Activated T-helper 1 cell treated with anti-CD3 and anti-CD28 coated beads, Interleukin-12 subunit alpha, Interleukin-12 subunit beta, Interleukin-2, Interleukin-4 antibody, amounts not matched to agents 30 ng/mL and 10 ng/mL and 1 ng/mL, durations not matched to agents 14 hours and 24 hours and 36 hours (primary cell): ENCODE measurements around the gene DMD. TPM values are rescaled to one million over a fixed set of nuclear protein-coding genes. Genes with fewer than 3 reads are reported as not detected.

Source experiments
- DNase-seq: peaks from one replicate; pipeline ENCODE4 v3.0.0; 2021; ENCODE audit warnings: low spot score
- H3K27ac Mint-ChIP-seq: one replicate; pipeline ENCODE4 v1.8.0; 2021; ENCODE audit warnings: mild to moderate bottlenecking, mixed read lengths
- H3K27me3 Mint-ChIP-seq: one replicate; pipeline ENCODE4 v1.8.0; 2022; ENCODE audit warnings: mild to moderate bottlenecking, moderate library complexity, mixed read lengths; ENCODE audit not compliant: insufficient read depth
- H3K36me3 Mint-ChIP-seq: one replicate; pipeline ENCODE4 v1.8.0; 2021; ENCODE audit warnings: low read depth, mixed read lengths
- H3K4me1 Mint-ChIP-seq: one replicate; pipeline ENCODE4 v1.8.0; 2021; ENCODE audit warnings: low read depth, mixed read lengths
- H3K4me3 Mint-ChIP-seq: one replicate; pipeline ENCODE4 v1.8.0; 2021; ENCODE audit warnings: mild to moderate bottlenecking, moderate library complexity, mixed read lengths
- H3K9me3 Mint-ChIP-seq: one replicate; pipeline ENCODE4 v1.8.0; 2021; ENCODE audit warnings: mixed read lengths
- intact Hi-C: fragments of 100-400 bp; cut with micrococcal nuclease; formaldehyde crosslinking; loops from one replicate; pipeline ENCODE4 v1.15.1; 2024
- total RNA-seq: library from RNA; stranded (reverse); gene quantifications from 2 replicates; pipeline ENCODE4 v1.2.3, GENCODE V29; 2022

The DMD gene
- total RNA-seq, 1 donor from 2014 or later: 12.8 TPM

DNA sequence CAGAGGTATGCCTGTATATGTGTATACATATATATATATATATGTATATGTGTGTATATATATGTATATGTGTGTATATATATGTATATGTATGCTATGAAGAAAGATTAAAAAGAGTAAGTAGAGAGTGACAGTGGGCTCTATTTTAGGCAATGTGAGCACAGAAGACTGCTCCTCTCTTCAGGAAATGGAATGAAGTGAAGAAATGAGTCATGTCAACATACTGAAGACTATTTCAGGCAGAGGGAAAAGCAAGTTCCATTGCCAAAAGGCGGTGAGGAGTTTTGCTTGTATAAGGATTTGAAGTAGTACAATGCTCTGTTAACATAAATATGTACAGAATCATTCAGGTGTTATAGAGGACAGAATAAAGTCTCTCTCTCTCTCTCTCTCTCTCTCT is 1366.3 kb downstream of the DMD start:
- Mint-ChIP-seq H3K27me3 (no peaks in the 10 kb centered on the region), H3K27ac (no peak overlapping the region), H3K4me3 (no peak overlapping the region), H3K9me3 (no peaks in the 10 kb centered on the region), H3K4me1 (no peaks in the 10 kb centered on the region), H3K36me3 (no peaks in the 10 kb centered on the region)
- intact Hi-C loops: no loop called here
- DNase-seq: no peak

DNA sequence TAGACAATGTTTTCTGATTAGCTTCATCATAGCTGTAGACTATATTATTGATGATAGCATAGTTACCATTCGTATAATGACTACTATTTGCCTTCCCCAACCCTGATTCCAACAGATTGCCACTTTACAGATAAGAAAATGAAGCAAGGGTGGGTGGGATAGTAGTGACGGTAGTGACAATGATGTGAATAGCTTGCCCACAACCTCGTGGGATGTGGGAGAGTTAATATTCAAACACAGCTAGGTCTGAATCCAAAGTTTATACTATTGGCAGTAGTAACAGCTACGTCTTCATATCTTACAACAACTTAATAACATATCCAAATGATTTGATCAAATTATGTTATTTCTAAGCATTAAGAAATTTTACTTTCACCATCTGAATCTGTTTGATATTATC is 1372.7 kb downstream of the DMD start:
- Mint-ChIP-seq H3K4me1 (no peaks in the 10 kb centered on the region), H3K36me3 (no peaks in the 10 kb centered on the region), H3K4me3 (no peak overlapping the region), H3K9me3 (no peaks in the 10 kb centered on the region), H3K27ac (no peak overlapping the region), H3K27me3 (no peaks in the 10 kb centered on the region)
- intact Hi-C loops: no loop called here
- no peak for DNase-seq

DNA sequence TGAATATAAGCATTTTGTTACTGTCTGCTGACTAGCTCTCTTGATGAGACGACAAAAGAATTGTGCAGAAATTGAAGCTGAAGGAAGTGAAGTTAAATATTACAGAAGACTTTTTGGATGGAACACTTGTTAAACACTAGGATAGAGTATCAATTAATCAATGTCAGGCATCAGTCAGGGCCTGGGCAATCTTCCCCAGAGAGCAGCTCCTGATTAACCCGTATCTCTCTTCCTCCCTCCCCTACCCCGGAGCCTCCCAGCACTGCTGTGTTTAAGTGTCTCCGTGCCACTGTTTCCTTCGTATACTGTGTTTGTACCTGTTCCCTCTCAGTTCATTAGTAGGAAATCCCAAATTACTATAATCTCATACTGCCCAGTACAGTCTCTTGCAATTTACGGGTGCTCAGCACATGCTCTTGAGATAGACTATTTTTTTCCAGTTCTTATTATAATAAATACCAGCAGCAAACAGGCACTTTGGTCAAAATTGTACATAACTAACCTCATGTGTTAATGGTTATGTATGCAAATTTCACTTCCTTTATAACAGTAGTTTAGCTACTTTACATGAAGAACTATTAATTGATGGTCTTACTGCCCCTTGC is 1373.8 kb downstream of the DMD start:
- DNase-seq: no peak
- H3K27me3 Mint-ChIP-seq: no peaks in the 10 kb centered on the region
- intact Hi-C loops: no loop called here
- H3K27ac Mint-ChIP-seq: no peak overlapping the region
- no peaks in the 10 kb centered on the region for H3K4me1 Mint-ChIP-seq
- H3K36me3 Mint-ChIP-seq: no peaks in the 10 kb centered on the region
- no peaks in the 10 kb centered on the region for H3K9me3 Mint-ChIP-seq
- no peak overlapping the region for H3K4me3 Mint-ChIP-seq

- H3K9me3 Mint-ChIP-seq: no peaks in the 10 kb centered on the region
- H3K4me3 Mint-ChIP-seq: no peak overlapping the region
- DNase-seq: no peak
- H3K4me1 Mint-ChIP-seq: no peaks in the 10 kb centered on the region
- no peaks in the 10 kb centered on the region for H3K36me3 Mint-ChIP-seq
- H3K27me3 Mint-ChIP-seq: no peaks in the 10 kb centered on the region
- no peak overlapping the region for H3K27ac Mint-ChIP-seq
- intact Hi-C loops: no loop called here
Measured at GRCh38 chrX:31836479-31836878, 1374.9 kb downstream of the DMD start.

DNA sequence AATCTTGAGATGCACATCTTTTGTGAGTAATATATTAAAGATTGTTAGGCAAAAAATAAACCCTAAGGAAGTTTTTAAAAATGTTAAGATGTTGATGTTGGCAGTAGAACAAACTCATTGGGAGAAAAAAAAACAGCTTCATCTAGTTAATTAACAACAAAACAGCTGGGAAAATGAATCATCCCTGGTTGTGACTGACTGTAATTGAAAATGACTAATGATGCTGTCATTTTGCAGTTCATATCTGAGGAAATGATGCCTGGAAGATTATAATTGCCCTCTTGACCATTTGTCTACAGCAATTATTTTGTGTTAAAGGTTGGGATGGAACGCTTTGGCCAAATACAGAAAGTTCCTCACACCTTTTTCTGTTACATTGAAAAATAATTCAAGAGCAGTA is 1379.1 kb downstream of the DMD start:
- intact Hi-C loops: no loop called here
- no peaks in the 10 kb centered on the region for H3K36me3 Mint-ChIP-seq
- H3K4me3 Mint-ChIP-seq: no peak overlapping the region
- DNase-seq: no peak
- no peaks in the 10 kb centered on the region for H3K27me3 Mint-ChIP-seq
- H3K4me1 Mint-ChIP-seq: no peaks in the 10 kb centered on the region
- H3K9me3 Mint-ChIP-seq: no peaks in the 10 kb centered on the region
- no peak overlapping the region for H3K27ac Mint-ChIP-seq

DNA sequence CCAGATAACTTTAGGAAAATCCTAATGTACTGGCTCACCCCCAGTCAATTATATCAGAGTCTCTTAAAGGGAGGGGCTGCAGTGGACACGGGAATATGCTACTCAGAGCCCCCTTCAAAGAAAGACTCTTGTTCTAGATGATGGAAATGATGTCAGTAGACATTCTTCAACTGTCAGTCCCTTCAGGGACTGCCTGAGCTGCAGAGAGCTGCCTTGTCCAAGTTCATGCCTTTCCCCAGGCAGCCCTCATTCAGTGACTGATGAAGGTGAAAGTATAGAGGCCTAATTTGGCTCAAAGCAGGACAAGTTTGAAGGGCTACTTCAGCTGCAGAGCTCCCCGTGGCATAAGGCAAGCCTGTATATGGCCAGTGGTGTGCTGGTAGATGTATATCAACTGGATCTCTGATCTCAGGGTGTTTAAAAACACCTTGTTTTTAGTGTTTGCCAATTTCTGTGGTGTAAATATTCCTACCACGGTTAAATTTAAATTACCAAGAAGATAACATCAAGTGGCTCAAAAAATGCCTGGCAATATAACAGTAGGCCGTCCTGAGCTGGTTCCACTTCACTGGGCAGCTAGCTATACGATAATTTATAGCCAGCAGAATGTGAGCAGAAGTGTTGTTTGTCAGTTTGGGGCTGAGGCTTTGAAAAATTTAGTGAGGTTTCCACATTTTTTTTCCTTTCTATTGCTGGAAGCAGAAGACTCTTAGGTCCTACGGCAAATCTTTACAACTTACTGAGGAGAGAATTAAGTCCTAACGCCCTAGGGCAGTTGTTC is 1390.7 kb downstream of the DMD start:
- no peaks in the 10 kb centered on the region for H3K9me3 Mint-ChIP-seq

GRCh38 chrX:31819455-31819854 is 1391.9 kb downstream of the DMD start:
- intact Hi-C loops: no loop called here
- H3K4me3 Mint-ChIP-seq: no peak overlapping the region
- no peaks in the 10 kb centered on the region for H3K4me1 Mint-ChIP-seq
- no peaks in the 10 kb centered on the region for H3K27me3 Mint-ChIP-seq
- no peaks in the 10 kb centered on the region for H3K9me3 Mint-ChIP-seq
- H3K36me3 Mint-ChIP-seq: no peaks in the 10 kb centered on the region
- H3K27ac Mint-ChIP-seq: no peak overlapping the region
- DNase-seq: no peak

More for the DNA sequence above, 1390.7 kb downstream of the DMD start:
- Mint-ChIP-seq H3K27me3 (no peaks in the 10 kb centered on the region), H3K4me3 (no peak overlapping the region), H3K4me1 (no peaks in the 10 kb centered on the region), H3K36me3 (no peaks in the 10 kb centered on the region), H3K27ac (no peak overlapping the region)
- intact Hi-C loops: no loop called here
- no peak for DNase-seq

GRCh38 chrX:31811106-31811505 is 1400.2 kb downstream of the DMD start:
- Mint-ChIP-seq H3K4me3 (no peak overlapping the region), H3K27me3 (no peaks in the 10 kb centered on the region), H3K27ac (no peak overlapping the region), H3K4me1 (no peaks in the 10 kb centered on the region), H3K36me3 (no peaks in the 10 kb centered on the region), H3K9me3 (no peaks in the 10 kb centered on the region)
- intact Hi-C loops: no loop called here
- DNase-seq: no peak

GRCh38 chrX:31808357-31808756 is 1403.0 kb downstream of the DMD start:
- Mint-ChIP-seq H3K4me3 (no peak overlapping the region), H3K27me3 (no peaks in the 10 kb centered on the region), H3K27ac (no peak overlapping the region), H3K9me3 (no peaks in the 10 kb centered on the region), H3K36me3 (no peaks in the 10 kb centered on the region), H3K4me1 (no peaks in the 10 kb centered on the region)
- intact Hi-C loops: no loop called here
- no peak for DNase-seq

DNA sequence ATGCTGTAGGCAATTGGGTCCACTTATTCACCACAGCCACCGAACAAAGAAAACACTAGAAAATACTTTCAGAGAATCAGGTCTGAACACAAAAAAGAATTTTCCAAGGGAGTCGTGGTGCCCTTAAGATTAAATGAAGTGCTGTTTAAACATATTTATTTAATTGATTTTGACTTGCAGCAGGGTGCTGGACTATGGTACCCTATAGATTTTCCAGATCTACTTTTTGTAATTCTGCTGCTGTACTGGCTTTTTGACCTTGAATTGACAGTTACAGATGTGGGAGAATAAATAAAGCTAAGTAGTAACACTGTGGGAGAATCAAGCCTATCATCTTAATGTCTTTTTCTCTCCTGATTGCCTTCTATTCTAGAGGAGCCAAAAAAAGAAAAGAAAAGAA is 1404.2 kb downstream of the DMD start:
- no peaks in the 10 kb centered on the region for H3K27me3 Mint-ChIP-seq
- no peak for DNase-seq
- no peak overlapping the region for H3K27ac Mint-ChIP-seq
- H3K9me3 Mint-ChIP-seq: no peaks in the 10 kb centered on the region
- intact Hi-C loops: no loop called here
- no peaks in the 10 kb centered on the region for H3K4me1 Mint-ChIP-seq
- no peaks in the 10 kb centered on the region for H3K36me3 Mint-ChIP-seq
- no peak overlapping the region for H3K4me3 Mint-ChIP-seq

DNA sequence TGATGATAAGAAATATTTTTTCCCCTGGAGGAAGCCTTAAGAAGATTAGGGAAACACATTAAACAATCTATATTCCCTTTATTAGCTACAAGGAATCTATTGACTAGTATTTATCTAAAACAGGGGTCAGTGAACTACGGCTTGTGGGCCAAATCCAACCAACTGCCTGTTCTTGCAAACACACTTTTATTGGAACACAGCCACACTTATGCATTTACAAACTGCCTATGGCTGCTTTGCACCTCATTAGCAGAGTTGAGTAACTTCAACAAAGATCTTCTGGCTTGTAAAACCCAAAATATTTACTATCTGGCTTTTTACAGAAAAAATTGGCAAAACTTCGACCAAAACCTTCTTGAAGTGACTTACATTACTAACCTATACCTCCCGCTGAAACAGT is 1405.6 kb downstream of the DMD start:
- DNase-seq: no peak
- Mint-ChIP-seq H3K4me1 (no peaks in the 10 kb centered on the region), H3K9me3 (no peaks in the 10 kb centered on the region), H3K27me3 (no peaks in the 10 kb centered on the region), H3K27ac (no peak overlapping the region), H3K4me3 (no peak overlapping the region), H3K36me3 (no peaks in the 10 kb centered on the region)
- intact Hi-C loops: no loop called here

DNA sequence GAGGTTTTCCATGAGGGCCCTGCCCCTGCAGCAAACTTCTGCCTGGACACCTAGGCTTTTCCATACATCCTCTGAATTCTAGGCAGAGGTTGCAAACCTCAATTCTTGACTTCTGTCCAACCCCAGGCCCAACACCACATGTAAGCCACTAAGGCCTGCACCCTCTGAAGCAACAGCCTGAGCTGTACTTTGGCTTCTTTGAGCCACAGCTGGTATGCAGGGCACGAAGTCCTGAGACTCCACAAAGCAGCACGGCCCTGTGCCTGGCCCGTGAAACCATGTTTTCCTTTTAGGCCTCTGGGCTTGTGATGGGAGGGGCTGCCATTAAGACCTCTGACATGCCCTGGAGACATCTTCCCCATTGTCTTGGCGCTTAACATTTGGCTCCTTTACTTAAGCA is 1411.1 kb downstream of the DMD start:
- H3K36me3 Mint-ChIP-seq: no peaks in the 10 kb centered on the region
- no peaks in the 10 kb centered on the region for H3K27me3 Mint-ChIP-seq

GRCh38 chrX:31796624-31797023 is 1414.7 kb downstream of the DMD start:
- Mint-ChIP-seq H3K4me3 (no peak overlapping the region), H3K27ac (no peak overlapping the region), H3K9me3 (no peaks in the 10 kb centered on the region), H3K36me3 (no peaks in the 10 kb centered on the region), H3K27me3 (no peaks in the 10 kb centered on the region), H3K4me1 (no peaks in the 10 kb centered on the region)
- DNase-seq: no peak
- intact Hi-C loops: no loop called here

More for the DNA sequence above, 1411.1 kb downstream of the DMD start:
- intact Hi-C loops: no loop called here
- DNase-seq: no peak
- no peak overlapping the region for H3K27ac Mint-ChIP-seq
- no peak overlapping the region for H3K4me3 Mint-ChIP-seq
- no peaks in the 10 kb centered on the region for H3K9me3 Mint-ChIP-seq
- H3K4me1 Mint-ChIP-seq: no peaks in the 10 kb centered on the region

DNA sequence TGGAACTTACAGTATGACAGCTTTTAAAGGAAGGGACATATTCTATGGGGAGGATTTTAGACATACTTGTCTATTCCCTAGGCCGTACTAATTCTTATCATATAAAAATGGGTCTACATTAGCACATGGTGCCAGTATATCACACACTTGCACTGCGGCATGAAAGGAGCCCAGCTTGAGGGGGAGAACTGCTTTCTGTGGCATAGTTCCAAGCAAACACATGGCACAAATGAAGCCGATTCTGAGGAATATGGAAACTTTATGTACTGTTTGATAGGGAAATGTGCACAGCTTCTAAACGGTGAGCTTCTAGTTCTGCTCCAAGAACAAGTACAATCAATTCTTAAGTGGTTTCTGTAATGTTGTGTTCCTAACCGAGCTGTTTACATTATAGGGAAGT is 1463.9 kb downstream of the DMD start:
- intact Hi-C loops: no loop called here
- Mint-ChIP-seq H3K36me3 (no peaks in the 10 kb centered on the region), H3K9me3 (no peaks in the 10 kb centered on the region), H3K4me3 (no peak overlapping the region), H3K27ac (no peak overlapping the region), H3K27me3 (no peaks in the 10 kb centered on the region), H3K4me1 (no peaks in the 10 kb centered on the region)
- DNase-seq: no peak
